ENCODE results near the gene SNRPD2. TPM values are rescaled to one million over a fixed set of nuclear protein-coding genes. Genes with fewer than 3 reads are reported as not detected.

SNRPD2 gene
- total and polyA plus RNA-seq, 2 of the 8 experiments (the other 6 are each of a cell fraction or from before 2014, with no cell fraction given): 645 to 759 TPM

DNA sequence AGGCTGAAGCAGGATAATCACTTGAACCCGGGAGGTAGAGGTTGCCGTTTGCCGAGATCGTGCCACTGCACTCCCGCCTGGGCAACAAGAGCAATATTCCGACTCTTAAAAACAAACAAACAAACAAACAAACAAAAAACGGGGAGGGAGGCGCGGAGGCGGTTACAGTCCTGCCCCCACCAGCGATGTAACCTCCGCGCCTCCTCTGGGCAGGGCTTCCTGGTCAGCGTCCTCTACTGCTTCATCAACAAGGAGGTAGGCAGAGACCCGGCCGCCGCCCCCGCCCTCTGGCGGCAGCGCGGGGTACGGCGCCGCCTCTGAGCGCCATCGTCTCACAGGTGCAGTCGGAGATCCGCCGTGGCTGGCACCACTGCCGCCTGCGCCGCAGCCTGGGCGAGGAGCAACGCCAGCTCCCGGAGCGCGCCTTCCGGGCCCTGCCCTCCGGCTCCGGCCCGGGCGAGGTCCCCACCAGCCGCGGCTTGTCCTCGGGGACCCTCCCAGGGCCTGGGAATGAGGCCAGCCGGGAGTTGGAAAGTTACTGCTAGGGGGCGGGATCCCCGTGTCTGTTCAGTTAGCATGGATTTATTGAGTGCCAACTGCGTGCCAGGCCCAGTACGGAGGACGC is 10.2 kb downstream of the SNRPD2 start (continued):
- TF ChIP-seq KDM1A (IDR thresholded peaks at IDR 0.05; ENCODE audit: borderline replicate concordance, low read length) (no peak), SP2 (IDR thresholded peaks at IDR 0.05; ENCODE audit: low read length) (no peak), HDAC2 (IDR thresholded peaks at IDR 0.05; ENCODE audit: borderline replicate concordance in 1 of 2, low read depth in 2 of 2, low read length in 2 of 2) (no peak), JUND (IDR thresholded peaks at IDR 0.05; ENCODE audit: low read length) (0 out of 2 replicates have a peak, but pooled peaks have one; percentile 12), ASH2L (IDR thresholded peaks at IDR 0.05; ENCODE audit: low read length) (no peak), CTBP2 (IDR thresholded peaks at IDR 0.05; ENCODE audit: borderline replicate concordance, insufficient read depth, insufficient read length, low read length) (no peak), TAF1 (IDR thresholded peaks at IDR 0.05; ENCODE audit: low read depth, low read length) (0 out of 2 replicates have a peak, but pooled peaks have one; percentile 40), ZNF274 (IDR thresholded peaks at IDR 0.05; ENCODE audit: borderline replicate concordance, extremely low read depth, low read length) (no peak), NRF1 (IDR thresholded peaks at IDR 0.05; ENCODE audit: low read depth, low read length) (no peak), RXRA (IDR thresholded peaks at IDR 0.05; ENCODE audit: insufficient read depth, low read depth, low read length) (no peak), TBP (IDR thresholded peaks at IDR 0.05; ENCODE audit: low read depth, low read length) (no peak), POLR2AphosphoS5 (IDR thresholded peaks at IDR 0.05; ENCODE audit: low read depth, low read length) (no peak), CEBPB (IDR thresholded peaks at IDR 0.05; ENCODE audit: low read depth, low read length) (no peak), RFX5 (IDR thresholded peaks at IDR 0.05; ENCODE audit: borderline replicate concordance, low read depth, low read length) (no peak), SAP30 (IDR thresholded peaks at IDR 0.05; ENCODE audit: insufficient read depth, insufficient replicate concordance, low read length) (no peak), EP300 (IDR thresholded peaks at IDR 0.05; ENCODE audit: borderline replicate concordance in 1 of 2, low read depth in 2 of 2, low read length in 2 of 2) (peak in 1 of 2 experiments; percentile 70; a peak in 1 of 3 replicates), SP1 (IDR thresholded peaks at IDR 0.05; ENCODE audit: low read depth, low read length) (no peak), SUZ12 (IDR thresholded peaks at IDR 0.05; ENCODE audit: low read length) (no peak), NANOG (IDR thresholded peaks at IDR 0.05; ENCODE audit: insufficient read depth, low read depth, low read length, poor library complexity, severe bottlenecking) (peak; percentile 48), TEAD4 (IDR thresholded peaks at IDR 0.05; ENCODE audit: low read depth, low read length) (no peak), EGR1 (IDR thresholded peaks at IDR 0.05; ENCODE audit: borderline replicate concordance, low read depth, low read length) (peak; percentile 27; the same call in 1 of the 2 replicates), BRCA1 (IDR thresholded peaks at IDR 0.05; ENCODE audit: low read depth, low read length) (no peak)
- TF ChIP-seq, protein P1, sequence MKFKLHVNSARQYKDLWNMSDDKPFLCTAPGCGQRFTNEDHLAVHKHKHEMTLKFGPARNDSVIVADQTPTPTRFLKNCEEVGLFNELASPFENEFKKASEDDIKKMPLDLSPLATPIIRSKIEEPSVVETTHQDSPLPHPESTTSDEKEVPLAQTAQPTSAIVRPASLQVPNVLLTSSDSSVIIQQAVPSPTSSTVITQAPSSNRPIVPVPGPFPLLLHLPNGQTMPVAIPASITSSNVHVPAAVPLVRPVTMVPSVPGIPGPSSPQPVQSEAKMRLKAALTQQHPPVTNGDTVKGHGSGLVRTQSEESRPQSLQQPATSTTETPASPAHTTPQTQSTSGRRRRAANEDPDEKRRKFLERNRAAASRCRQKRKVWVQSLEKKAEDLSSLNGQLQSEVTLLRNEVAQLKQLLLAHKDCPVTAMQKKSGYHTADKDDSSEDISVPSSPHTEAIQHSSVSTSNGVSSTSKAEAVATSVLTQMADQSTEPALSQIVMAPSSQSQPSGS (IDR thresholded peaks at IDR 0.05; ENCODE audit: low read length): no peak

Measured in H1 (cell line).